T-helper 17 cell (primary cell): ENCODE measurements around the gene CCNC. TPM values are rescaled to one million over a fixed set of nuclear protein-coding genes. Genes with fewer than 3 reads are reported as not detected.

ENCODE experiments used
- ATAC-seq: fragments of 150-1000 bp; cut with Tn5 transposase; 2 replicates; pipeline ENCODE4 v1.10.0; 2021; ENCODE audit warnings: mild to moderate bottlenecking, moderate library complexity
- DNase-seq, 3 donors: peaks; one replicate each; pipeline versions ENCODE4 v3.0.0 to v3.0.0-alpha.2; 2020 to 2021
- H3K9me3 ChIP-seq: one replicate; pipeline ENCODE4 v1.7.0; 2013; ENCODE audit warnings: low read length, mild to moderate bottlenecking; ENCODE audit not compliant: control insufficient read depth, poor library complexity, severe bottlenecking
- H3K27ac Mint-ChIP-seq: one replicate; pipeline ENCODE4 v1.8.0; 2022; ENCODE audit warnings: mild to moderate bottlenecking, moderate library complexity, mixed read lengths
- H3K27me3 Mint-ChIP-seq: one replicate; pipeline ENCODE4 v1.8.0; 2022; ENCODE audit warnings: mixed read lengths
- H3K36me3 Mint-ChIP-seq: one replicate; pipeline ENCODE4 v1.8.0; 2022; ENCODE audit warnings: low read depth, mixed read lengths
- H3K4me1 Mint-ChIP-seq: one replicate; pipeline ENCODE4 v1.8.0; 2022; ENCODE audit warnings: mild to moderate bottlenecking, mixed read lengths
- H3K4me3 Mint-ChIP-seq: one replicate; pipeline ENCODE4 v1.8.0; 2022; ENCODE audit warnings: mild to moderate bottlenecking, moderate library complexity, mixed read lengths
- total RNA-seq, 4 donors: library from RNA in 2 of 4; stranded (reverse) in 2 of 4; gene quantifications; one replicate each; pipeline ENCODE4 v1.2.3 and lab custom pipeline; 2022 to 2026

CCNC gene
- total RNA-seq, 2 donors from 2014 or later, result 38.0 to 43.5 TPM

- H3K4me3 Mint-ChIP-seq, result no peak overlapping the region
- H3K36me3 Mint-ChIP-seq, result peaks cover 6% of the 10 kb centered on the region
- H3K27ac Mint-ChIP-seq, result no peak overlapping the region
- no peaks in the 10 kb centered on the region for H3K27me3 Mint-ChIP-seq
- peaks cover 22% of the 10 kb centered on the region for H3K4me1 Mint-ChIP-seq
- no peaks in the 10 kb centered on the region for H3K9me3 ChIP-seq
- no peak for ATAC-seq
- DNase-seq, result no peak
These were observed 73.0 kb downstream of the CCNC start for GRCh38 chr6:99495466-99495865.

Other genes starting within 250 kb of the CCNC start
- gene FAXC, start 219.0 kb downstream of the CCNC start, total RNA-seq, result not detected
- gene COQ3, start 174.5 kb downstream of the CCNC start, total RNA-seq, result 1 to 10 TPM; 1.0 to 1.7 TPM
- gene PNISR, start 143.4 kb downstream of the CCNC start, total RNA-seq, result 100 to 1,000 TPM; 266 to 276 TPM
- 1 to 10 TPM; 8.3 to 9.2 TPM for gene USP45, start 53.2 kb downstream of the CCNC start, total RNA-seq
- gene PRDM13, start 38.2 kb upstream of the CCNC start, total RNA-seq, result not detected